Right atrium auricular region (tissue), 2 donors: ENCODE results near the gene WNT9B. TPM values are rescaled to one million over a fixed set of nuclear protein-coding genes. Genes with fewer than 3 reads are reported as not detected.

ENCODE experiments used
- DNase-seq: peaks from one replicate; pipeline ENCODE4 v3.0.0-alpha.2; 2019; ENCODE audit warnings: low spot score
- H3K27ac ChIP-seq, 2 donors: fragments of 200-600 bp; sonication (generic); 1 replicate in 1 of 2; 2 replicates in 1 of 2; pipeline ENCODE4 v1.5.1; 2016 to 2019
- H3K27me3 ChIP-seq, 2 donors: fragments of 200-600 bp; sonication (generic); one replicate each; pipeline versions ENCODE4 v1.5.1 to v1.6.0; 2017 to 2019
- H3K36me3 ChIP-seq: fragments of 200-600 bp; sonication (generic); one replicate; pipeline ENCODE4 v1.5.1; 2016
- H3K4me1 ChIP-seq, 2 donors: fragments of 200-600 bp; sonication (generic); one replicate each; pipeline versions ENCODE4 v1.5.1 to v1.6.0; 2017 to 2019
- H3K4me3 ChIP-seq, 2 donors: fragments of 200-600 bp; sonication (generic); 1 replicate in 1 of 2; 2 replicates in 1 of 2; pipeline ENCODE4 v1.5.1; 2017 to 2019; ENCODE audit warnings: mild to moderate bottlenecking in 1 of 2, moderate library complexity in 1 of 2
- H3K9me3 ChIP-seq, 2 donors: fragments of 200-600 bp; sonication (generic); one replicate each; pipeline ENCODE4 v1.5.1; 2019
- total RNA-seq, 2 donors: library from RNA; depleted of rRNA; stranded (reverse); fragments of >200 nt; gene quantifications; one replicate each; pipeline ENCODE4 v1.1.0, GENCODE V29; 2016
- TF ChIP-seq, protein P1 (sequence below), 2 donors: fragments of 200-600 bp; sonication (generic); IDR thresholded peaks; one replicate each; pipeline ENCODE4 v1.5.1; 2019; ENCODE audit warnings: antibody characterized with exemption in 2 of 2

Gene WNT9B
- total RNA-seq, 2 donors from 2014 or later, result 2.4 to 22.1 TPM

DNA sequence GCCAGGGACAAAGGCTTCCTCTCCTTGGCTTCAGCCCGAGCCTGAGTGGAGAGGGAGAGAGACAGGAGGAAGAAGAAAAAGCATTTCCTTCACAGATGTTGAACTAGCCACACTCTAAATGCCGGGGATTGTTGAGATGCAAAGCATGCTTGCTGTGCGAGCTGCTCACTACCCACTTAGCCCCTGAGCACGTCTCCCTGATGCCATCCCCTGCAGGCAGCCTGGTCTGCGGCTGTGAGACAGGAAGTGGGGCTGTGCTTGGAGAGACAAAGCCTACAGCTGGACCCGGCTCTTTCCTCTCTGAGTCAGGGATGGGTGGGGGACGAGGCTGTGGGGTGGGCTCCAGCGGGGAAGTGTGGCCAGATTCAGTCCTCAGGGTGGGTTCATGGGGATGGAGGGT lies 13.7 kb downstream of the WNT9B start:
- Histone ChIP-seq H3K27ac (no peak overlapping the region), H3K4me1 (no peaks in the 10 kb centered on the region), H3K36me3 (no peaks in the 10 kb centered on the region), H3K9me3 (no peaks in the 10 kb centered on the region), H3K27me3 (no peaks in the 10 kb centered on the region), H3K4me3 (no peak overlapping the region)
- no peak for DNase-seq
- TF ChIP-seq, protein P1, sequence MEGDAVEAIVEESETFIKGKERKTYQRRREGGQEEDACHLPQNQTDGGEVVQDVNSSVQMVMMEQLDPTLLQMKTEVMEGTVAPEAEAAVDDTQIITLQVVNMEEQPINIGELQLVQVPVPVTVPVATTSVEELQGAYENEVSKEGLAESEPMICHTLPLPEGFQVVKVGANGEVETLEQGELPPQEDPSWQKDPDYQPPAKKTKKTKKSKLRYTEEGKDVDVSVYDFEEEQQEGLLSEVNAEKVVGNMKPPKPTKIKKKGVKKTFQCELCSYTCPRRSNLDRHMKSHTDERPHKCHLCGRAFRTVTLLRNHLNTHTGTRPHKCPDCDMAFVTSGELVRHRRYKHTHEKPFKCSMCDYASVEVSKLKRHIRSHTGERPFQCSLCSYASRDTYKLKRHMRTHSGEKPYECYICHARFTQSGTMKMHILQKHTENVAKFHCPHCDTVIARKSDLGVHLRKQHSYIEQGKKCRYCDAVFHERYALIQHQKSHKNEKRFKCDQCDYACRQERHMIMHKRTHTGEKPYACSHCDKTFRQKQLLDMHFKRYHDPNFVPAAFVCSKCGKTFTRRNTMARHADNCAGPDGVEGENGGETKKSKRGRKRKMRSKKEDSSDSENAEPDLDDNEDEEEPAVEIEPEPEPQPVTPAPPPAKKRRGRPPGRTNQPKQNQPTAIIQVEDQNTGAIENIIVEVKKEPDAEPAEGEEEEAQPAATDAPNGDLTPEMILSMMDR (IDR thresholded peaks at IDR 0.05), result no peak

DNA sequence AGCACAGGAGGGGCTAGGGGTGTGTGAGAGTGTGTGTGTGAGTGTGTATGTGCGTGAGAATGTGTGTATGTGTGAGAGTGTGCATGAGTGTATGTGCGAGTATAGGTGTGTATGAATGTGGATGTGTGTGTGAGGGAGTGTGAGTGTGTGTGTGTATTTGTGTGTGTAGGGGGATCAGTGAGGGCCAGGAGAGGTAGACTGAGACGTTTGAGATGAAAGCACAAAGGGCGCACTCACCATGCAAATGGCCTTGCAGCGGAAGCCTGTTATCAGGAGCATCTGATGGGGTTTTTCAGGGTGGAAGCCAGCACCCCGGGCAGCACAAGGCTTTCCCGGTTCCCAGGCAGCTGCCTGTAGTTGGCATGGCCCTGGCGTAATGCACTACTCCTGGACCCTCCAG lies 14.9 kb downstream of the WNT9B start:
- H3K27me3 ChIP-seq, result no peaks in the 10 kb centered on the region
- no peak overlapping the region for H3K4me3 ChIP-seq
- TF ChIP-seq, protein P1 (IDR thresholded peaks at IDR 0.05), result no peak

DNA sequence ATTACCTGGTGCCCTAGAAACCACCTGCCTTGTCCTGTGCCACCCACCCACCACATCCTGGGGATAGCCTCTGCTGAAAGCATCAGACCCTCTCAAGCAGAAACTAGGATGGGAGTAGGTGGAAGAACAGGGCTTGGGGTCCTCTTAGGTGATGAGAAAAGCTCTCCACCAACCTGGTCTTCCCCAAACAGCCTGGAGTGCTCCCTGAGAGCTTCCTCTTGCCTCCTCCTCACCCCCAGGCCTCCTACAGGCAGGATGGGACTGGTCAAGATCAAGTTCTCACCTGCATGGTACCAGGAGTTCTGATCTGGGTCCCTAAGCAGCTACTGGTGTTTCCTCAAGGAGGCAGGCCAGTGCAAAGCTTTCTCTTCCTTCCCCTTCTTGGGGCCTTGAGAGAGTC lies 15.4 kb downstream of the WNT9B start:
- Histone ChIP-seq H3K36me3 (no peaks in the 10 kb centered on the region), H3K4me3 (no peak overlapping the region), H3K9me3 (no peaks in the 10 kb centered on the region), H3K27me3 (no peaks in the 10 kb centered on the region), H3K27ac (no peak overlapping the region), H3K4me1 (no peaks in the 10 kb centered on the region)
- DNase-seq, result no peak
- TF ChIP-seq, protein P1 (IDR thresholded peaks at IDR 0.05), result no peak

More for the DNA sequence above, 14.9 kb downstream of the WNT9B start:
- H3K9me3 ChIP-seq, result no peaks in the 10 kb centered on the region
- H3K27ac ChIP-seq, result no peak overlapping the region
- DNase-seq, result no peak
- H3K4me1 ChIP-seq, result no peaks in the 10 kb centered on the region
- no peaks in the 10 kb centered on the region for H3K36me3 ChIP-seq

DNA sequence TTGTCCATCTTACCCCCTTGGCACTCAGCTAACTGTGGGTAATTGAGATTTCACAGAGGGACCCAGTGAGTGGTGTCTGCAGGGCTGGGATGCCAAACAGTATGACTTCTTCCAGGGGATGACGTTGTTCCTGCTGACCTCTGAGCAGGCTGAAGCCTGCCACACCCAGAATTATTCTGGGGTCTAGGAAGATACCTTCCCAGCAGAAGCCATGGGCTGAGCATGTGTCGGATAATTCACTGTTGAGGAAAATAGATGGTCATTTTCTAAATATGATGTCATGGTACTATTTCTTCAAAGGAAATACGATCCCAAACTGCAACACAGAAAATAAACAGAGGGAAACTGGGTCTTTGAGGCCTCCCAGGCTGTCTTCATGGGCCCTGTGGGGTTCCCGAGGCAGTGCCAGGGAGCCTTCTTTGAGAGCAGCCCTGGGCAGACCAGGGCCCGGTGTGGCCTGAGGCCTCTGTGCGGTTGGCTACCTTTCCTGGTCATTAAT lies 17.4 kb downstream of the WNT9B start:
- H3K27me3 ChIP-seq, result no peaks in the 10 kb centered on the region
- DNase-seq, result no peak
- TF ChIP-seq, protein P1 (IDR thresholded peaks at IDR 0.05), result no peak
- H3K4me3 ChIP-seq, result no peak overlapping the region
- H3K9me3 ChIP-seq, result no peaks in the 10 kb centered on the region
- no peak overlapping the region for H3K27ac ChIP-seq
- H3K36me3 ChIP-seq, result no peaks in the 10 kb centered on the region
- H3K4me1 ChIP-seq, result no peaks in the 10 kb centered on the region

DNA sequence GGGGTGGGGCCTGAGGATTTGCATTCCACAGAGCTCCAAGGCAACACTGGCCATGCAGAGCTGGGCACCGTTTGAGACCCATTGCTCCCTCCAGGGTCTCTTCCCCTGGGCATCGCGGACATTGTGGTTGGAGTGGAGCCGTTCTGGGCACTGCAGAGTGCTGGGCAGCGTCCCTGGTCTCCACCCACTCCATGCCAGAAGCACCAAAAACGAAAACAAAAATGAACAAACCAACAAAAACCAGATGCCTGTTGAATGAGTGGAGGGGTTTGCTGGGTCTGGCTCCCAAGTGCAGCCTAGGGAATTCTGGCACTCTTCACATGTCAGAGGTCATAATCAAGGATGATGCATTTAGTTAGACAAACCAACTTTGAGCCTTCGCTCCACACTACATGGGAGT lies 17.9 kb downstream of the WNT9B start:
- H3K36me3 ChIP-seq, result no peaks in the 10 kb centered on the region
- no peaks in the 10 kb centered on the region for H3K4me1 ChIP-seq
- no peak overlapping the region for H3K4me3 ChIP-seq
- DNase-seq, result no peak
- no peaks in the 10 kb centered on the region for H3K27me3 ChIP-seq
- no peak overlapping the region for H3K27ac ChIP-seq
- TF ChIP-seq, protein P1 (IDR thresholded peaks at IDR 0.05), result no peak
- H3K9me3 ChIP-seq, result no peaks in the 10 kb centered on the region
